WTC11 (cell line): ENCODE results near the gene TOMM40. TPM values are rescaled to one million over a fixed set of nuclear protein-coding genes. Genes with fewer than 3 reads are reported as not detected.

Source experiments
- ATF3 ChIP-seq: sonication (generic); formaldehyde crosslinking; conservative IDR thresholded peaks from 2 replicates; pipeline ENCODE4 v1.8.1; 2022; ENCODE audit warnings: mild to moderate bottlenecking, missing genetic modification reagents
- CREB1 ChIP-seq: sonication (generic); formaldehyde crosslinking; IDR thresholded peaks from 2 replicates; pipeline ENCODE4 v1.8.0; 2023; ENCODE audit warnings: mild to moderate bottlenecking, missing genetic modification reagents
- ELF4 ChIP-seq: sonication (generic); formaldehyde crosslinking; IDR thresholded peaks from 2 replicates; pipeline ENCODE4 v1.8.1; 2022; ENCODE audit warnings: low read depth, mild to moderate bottlenecking, moderate library complexity, missing genetic modification reagents
- FOXP1 ChIP-seq: sonication (generic); formaldehyde crosslinking; IDR thresholded peaks from 2 replicates; pipeline ENCODE4 v1.8.0; 2022; ENCODE audit warnings: missing genetic modification reagents, mild to moderate bottlenecking, moderate library complexity, borderline replicate concordance
- HMGA2 ChIP-seq: fragments of 250-450 bp; sonication (Bioruptor Pico); IDR thresholded peaks from 2 replicates; pipeline ENCODE4 v1.4.0; 2021; ENCODE audit warnings: mild to moderate bottlenecking, moderate library complexity
- HMGXB4 ChIP-seq: sonication (generic); formaldehyde crosslinking; IDR thresholded peaks from 2 replicates; pipeline ENCODE4 v1.8.1; 2023; ENCODE audit warnings: mild to moderate bottlenecking, moderate library complexity, missing genetic modification reagents
- MLX ChIP-seq: sonication (generic); formaldehyde crosslinking; IDR thresholded peaks from 2 replicates; pipeline ENCODE4 v1.8.1; 2023; ENCODE audit warnings: mild to moderate bottlenecking, missing genetic modification reagents, moderate library complexity
- NR1H2 ChIP-seq: sonication (generic); formaldehyde crosslinking; IDR thresholded peaks from 2 replicates; pipeline ENCODE4 v1.9.0; 2021; ENCODE audit warnings: mild to moderate bottlenecking, moderate library complexity, missing genetic modification reagents
- OVOL2 ChIP-seq: fragments of 250-450 bp; sonication (Bioruptor Pico); IDR thresholded peaks from 2 replicates; pipeline ENCODE4 v1.9.0; 2021; ENCODE audit warnings: mild to moderate bottlenecking, borderline replicate concordance
- PRRX2 ChIP-seq: fragments of 250-450 bp; sonication (Bioruptor Pico); IDR thresholded peaks from 2 replicates; pipeline ENCODE4 v1.8.0; 2021; ENCODE audit warnings: mild to moderate bottlenecking
- RORB ChIP-seq: fragments of 250-450 bp; sonication (Bioruptor Pico); IDR thresholded peaks from 2 replicates; pipeline ENCODE4 v1.9.0; 2021; ENCODE audit warnings: mild to moderate bottlenecking
- SMAD3 ChIP-seq: sonication (generic); formaldehyde crosslinking; IDR thresholded peaks from 2 replicates; pipeline ENCODE4 v1.8.0; 2022; ENCODE audit warnings: missing genetic modification reagents, mild to moderate bottlenecking, borderline replicate concordance
- SMAD4 ChIP-seq: sonication (generic); formaldehyde crosslinking; IDR thresholded peaks from 2 replicates; pipeline ENCODE4 v1.8.0; 2022; ENCODE audit warnings: mild to moderate bottlenecking, missing genetic modification reagents
- ZBTB21 ChIP-seq: sonication (generic); formaldehyde crosslinking; IDR thresholded peaks from 2 replicates; pipeline ENCODE4 v1.8.1; 2023; ENCODE audit warnings: mild to moderate bottlenecking, missing genetic modification reagents, borderline replicate concordance
- ZNF263 ChIP-seq: sonication (generic); formaldehyde crosslinking; IDR thresholded peaks from 2 replicates; pipeline ENCODE4 v1.8.1; 2022; ENCODE audit warnings: low read depth, mild to moderate bottlenecking, moderate library complexity, missing genetic modification reagents
- ZNF281 ChIP-seq: sonication (generic); formaldehyde crosslinking; IDR thresholded peaks from 2 replicates; pipeline ENCODE4 v1.8.0; 2023; ENCODE audit warnings: mild to moderate bottlenecking, missing genetic modification reagents
- ZNF317 ChIP-seq: sonication (generic); formaldehyde crosslinking; IDR thresholded peaks from 2 replicates; pipeline ENCODE4 v1.8.1; 2023; ENCODE audit warnings: low read depth, mild to moderate bottlenecking, moderate library complexity, missing genetic modification reagents, borderline replicate concordance
- ZNF416 ChIP-seq: fragments of 250-450 bp; sonication (Bioruptor Pico); IDR thresholded peaks from 2 replicates; pipeline ENCODE4 v1.9.0; 2021; ENCODE audit warnings: mild to moderate bottlenecking, inconsistent platforms
- total RNA-seq: library from RNA; stranded (reverse); gene quantifications from 3 replicates; pipeline ENCODE4 v1.2.3, GENCODE V29; 2021
- TF ChIP-seq, protein P1 (sequence below): sonication (generic); formaldehyde crosslinking; IDR thresholded peaks from 2 replicates; pipeline ENCODE4 v1.8.1; 2022; ENCODE audit warnings: missing genetic modification reagents, borderline replicate concordance

Gene TOMM40
- total RNA-seq, 1 experiment from 2014 or later = 221 TPM

- no peak for TF ChIP-seq HMGXB4 (CRISPR knock-in tag)
- TF ChIP-seq RORB = no peak
- no peak for TF ChIP-seq HMGA2 (CRISPR knock-in tag)
- no peak for TF ChIP-seq NR1H2 (CRISPR knock-in tag)
- TF ChIP-seq PRRX2 (CRISPR knock-in tag) = no peak
- TF ChIP-seq ZBTB21 (CRISPR knock-in tag) = no peak
- no peak for TF ChIP-seq CREB1 (CRISPR knock-in tag)
- TF ChIP-seq ATF3 (CRISPR knock-in tag) = no peak
- TF ChIP-seq, protein P1, sequence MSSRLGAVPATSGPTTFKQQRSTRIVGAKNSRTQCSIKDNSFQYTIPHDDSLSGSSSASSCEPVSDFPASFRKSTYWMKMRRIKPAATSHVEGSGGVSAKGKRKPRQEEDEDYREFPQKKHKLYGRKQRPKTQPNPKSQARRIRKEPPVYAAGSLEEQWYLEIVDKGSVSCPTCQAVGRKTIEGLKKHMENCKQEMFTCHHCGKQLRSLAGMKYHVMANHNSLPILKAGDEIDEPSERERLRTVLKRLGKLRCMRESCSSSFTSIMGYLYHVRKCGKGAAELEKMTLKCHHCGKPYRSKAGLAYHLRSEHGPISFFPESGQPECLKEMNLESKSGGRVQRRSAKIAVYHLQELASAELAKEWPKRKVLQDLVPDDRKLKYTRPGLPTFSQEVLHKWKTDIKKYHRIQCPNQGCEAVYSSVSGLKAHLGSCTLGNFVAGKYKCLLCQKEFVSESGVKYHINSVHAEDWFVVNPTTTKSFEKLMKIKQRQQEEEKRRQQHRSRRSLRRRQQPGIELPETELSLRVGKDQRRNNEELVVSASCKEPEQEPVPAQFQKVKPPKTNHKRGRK = no peak
- TF ChIP-seq MLX (CRISPR knock-in tag) = no peak
- TF ChIP-seq FOXP1 (CRISPR knock-in tag) = no peak
- TF ChIP-seq ELF4 (CRISPR knock-in tag) = no peak
- no peak for TF ChIP-seq SMAD3
- no peak for TF ChIP-seq OVOL2 (CRISPR knock-in tag)
- TF ChIP-seq ZNF416 (CRISPR knock-in tag) = no peak
- TF ChIP-seq ZNF263 (CRISPR knock-in tag) = no peak
- no peak for TF ChIP-seq SMAD4 (CRISPR knock-in tag)
- TF ChIP-seq ZNF317 = no peak
- TF ChIP-seq ZNF281 (CRISPR knock-in tag) = no peak
- TF ChIP-seq, all 79 proteins: peak for 13
Measured at GRCh38 chr19:44846455-44847143, 44.5 kb upstream of the TOMM40 start (continued).
